Adipocyte (in vitro differentiated cells): ENCODE measurements around the gene TPX2.

ENCODE experiments used
- DNase-seq: peaks from one replicate; pipeline ENCODE4 v3.0.0-alpha.2; 2015; ENCODE audit warnings: low read depth
- H3K27me3 ChIP-seq: replicated peaks from 2 replicates; pipeline ENCODE4 v1.7.0; 2013; ENCODE audit warnings: mild to moderate bottlenecking, low read length, moderate library complexity; ENCODE audit not compliant: control insufficient read depth, insufficient read depth
- H3K36me3 ChIP-seq: 2 replicates; pipeline ENCODE4 v1.7.0; 2013; ENCODE audit warnings: low read length, mild to moderate bottlenecking, moderate library complexity; ENCODE audit not compliant: control insufficient read depth, insufficient read depth, severe bottlenecking
- H3K4me1 ChIP-seq: 2 replicates; pipeline ENCODE4 v1.7.0; 2013; ENCODE audit warnings: mild to moderate bottlenecking, low read length, moderate library complexity; ENCODE audit not compliant: control insufficient read depth, insufficient read depth
- H3K4me3 ChIP-seq: 2 replicates; pipeline ENCODE4 v1.7.0; 2013; ENCODE audit warnings: mild to moderate bottlenecking, low read length, moderate library complexity
- H3K9ac ChIP-seq: 2 replicates; pipeline ENCODE4 v1.7.0; 2013; ENCODE audit warnings: mild to moderate bottlenecking, low read length, moderate library complexity
- H3K9me3 ChIP-seq: 2 replicates; pipeline ENCODE4 v1.7.0; 2013; ENCODE audit warnings: mild to moderate bottlenecking, low read length, moderate library complexity; ENCODE audit not compliant: control insufficient read depth

TPX2 gene

GRCh38 chr20:31758521-31758920, 19.4 kb downstream of the TPX2 start:
- Histone ChIP-seq H3K9me3 (no peaks in the 10 kb centered on the region), H3K4me1 (no peaks in the 10 kb centered on the region), H3K27me3 (no peaks in the 10 kb centered on the region), H3K9ac (no peak overlapping the region), H3K36me3 (no peaks in the 10 kb centered on the region), H3K4me3 (no peak overlapping the region)
- DNase-seq: no peak

DNA sequence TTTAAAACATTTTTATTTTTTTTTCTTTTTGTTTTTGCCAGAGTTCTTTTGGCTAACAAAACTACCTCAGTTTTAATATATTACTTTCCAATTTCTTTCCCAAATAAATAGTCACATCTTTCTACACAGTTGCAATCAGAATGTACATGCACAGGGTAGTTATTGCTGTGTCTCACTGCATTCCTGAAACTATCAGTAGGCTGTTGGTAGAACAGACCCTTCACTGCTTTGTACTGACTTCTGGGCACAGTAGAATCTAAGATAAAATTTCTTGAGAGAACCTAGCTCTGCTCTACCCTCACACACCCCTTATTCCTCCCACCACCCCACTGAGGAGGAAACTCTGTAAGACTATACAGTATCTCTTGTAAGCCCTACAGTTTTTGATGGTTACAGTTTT, 19.9 kb downstream of the TPX2 start:
- Histone ChIP-seq H3K9me3 (no peaks in the 10 kb centered on the region), H3K36me3 (no peaks in the 10 kb centered on the region), H3K9ac (no peak overlapping the region), H3K27me3 (no peaks in the 10 kb centered on the region), H3K4me3 (no peak overlapping the region), H3K4me1 (peaks cover under 1% of the 10 kb centered on the region)
- no peak for DNase-seq

- no peak overlapping the region for H3K9ac ChIP-seq
- no peaks in the 10 kb centered on the region for H3K9me3 ChIP-seq
- no peaks in the 10 kb centered on the region for H3K36me3 ChIP-seq
- no peak overlapping the region for H3K4me3 ChIP-seq
- H3K4me1 ChIP-seq: peaks cover 7% of the 10 kb centered on the region
- DNase-seq: no peak
- no peaks in the 10 kb centered on the region for H3K27me3 ChIP-seq
Measured at GRCh38 chr20:31759836-31760518, 20.9 kb downstream of the TPX2 start.

DNA sequence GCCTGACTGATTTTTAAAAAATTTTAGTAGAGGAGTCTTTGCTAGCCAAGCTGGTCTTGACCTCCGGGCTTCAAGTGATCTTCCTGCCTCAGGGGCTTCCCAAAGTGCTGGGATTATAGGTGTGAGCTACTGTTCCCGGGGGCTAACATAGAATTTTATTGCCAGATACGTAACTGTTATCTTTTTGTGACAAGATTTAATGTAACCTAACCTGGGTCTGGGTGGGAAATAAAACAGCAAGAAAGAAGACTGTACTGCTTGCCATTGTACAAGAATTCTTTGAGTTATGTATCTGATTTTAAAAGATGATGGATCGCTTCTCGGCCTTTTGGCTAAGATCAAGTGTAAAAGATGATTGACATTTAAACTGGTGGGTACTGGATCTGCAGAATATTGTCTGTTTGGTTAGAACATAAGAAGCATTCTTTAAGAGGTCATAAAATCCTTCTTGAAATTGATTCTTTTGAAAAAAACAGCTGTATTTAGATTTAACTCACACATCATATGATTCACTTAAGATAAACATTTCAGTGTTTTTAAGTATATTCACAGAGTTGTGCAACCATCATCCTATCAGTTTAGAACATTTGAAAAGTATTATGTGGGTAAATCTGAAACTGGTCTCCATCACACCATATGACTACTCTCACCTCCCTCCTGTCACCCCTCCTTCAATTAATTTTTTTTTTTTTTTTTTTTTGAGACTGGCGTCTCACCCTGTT, 21.6 kb downstream of the TPX2 start:
- peak; percentile 81 for DNase-seq
- Histone ChIP-seq H3K4me1 (peaks cover 7% of the 10 kb centered on the region), H3K9ac (no peak overlapping the region), H3K27me3 (no peaks in the 10 kb centered on the region), H3K36me3 (no peaks in the 10 kb centered on the region), H3K9me3 (no peaks in the 10 kb centered on the region), H3K4me3 (no peak overlapping the region)

DNA sequence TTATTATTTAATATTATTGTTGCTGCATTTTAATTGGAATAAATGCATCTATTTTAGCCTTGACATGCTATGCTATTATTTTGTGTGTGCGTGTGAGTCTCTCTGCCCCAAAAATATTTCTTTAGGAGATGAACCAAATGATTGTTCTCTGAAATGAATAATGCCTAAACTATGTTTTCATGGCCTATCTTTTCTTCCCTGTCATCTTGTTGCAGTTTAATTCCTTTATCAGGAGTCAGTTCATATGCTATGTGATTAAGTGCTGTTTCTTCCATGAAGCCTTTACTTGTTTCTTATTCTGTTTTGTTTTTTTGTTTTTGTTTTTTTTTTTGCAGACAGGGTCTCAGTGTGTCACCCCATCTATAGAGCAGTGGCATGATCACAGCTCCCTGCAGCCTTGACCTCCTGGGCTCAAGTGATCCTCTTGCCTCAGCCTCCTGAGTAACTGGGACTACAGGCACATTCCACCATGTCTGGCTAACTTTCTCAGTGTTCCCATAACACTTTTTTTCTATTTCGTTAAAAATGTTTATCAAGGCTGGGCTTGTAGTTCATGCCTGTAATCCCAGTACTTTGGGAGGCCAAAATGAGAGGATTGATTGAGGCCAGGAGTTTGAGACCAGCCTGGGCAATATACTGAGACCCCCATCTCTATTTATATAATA, 25.7 kb downstream of the TPX2 start:
- Histone ChIP-seq H3K9me3 (peaks cover 3% of the 10 kb centered on the region), H3K9ac (no peak overlapping the region), H3K4me1 (peaks cover 7% of the 10 kb centered on the region), H3K4me3 (no peak overlapping the region), H3K27me3 (no peaks in the 10 kb centered on the region), H3K36me3 (no peaks in the 10 kb centered on the region)
- DNase-seq: peak; percentile 49

DNA sequence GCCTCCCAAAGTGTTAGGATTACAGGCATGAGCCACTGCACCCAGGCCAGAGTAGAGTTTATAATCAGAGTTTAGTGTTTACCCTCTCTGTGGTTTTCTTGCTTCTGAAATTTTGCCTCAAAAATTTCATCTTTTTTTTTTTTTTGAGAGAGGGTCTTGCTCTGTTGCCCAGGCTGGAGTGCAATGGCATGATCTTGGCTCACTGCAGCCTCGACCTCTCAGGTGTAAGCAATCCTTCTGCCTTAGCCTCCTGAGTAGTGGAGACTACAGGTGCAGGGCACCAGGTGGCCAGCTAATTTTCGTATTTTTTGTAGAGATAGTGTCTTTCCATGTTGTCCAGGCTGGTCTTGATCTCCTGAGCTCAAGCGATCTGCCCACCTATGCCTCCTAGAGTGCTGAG, 28.7 kb downstream of the TPX2 start:
- Histone ChIP-seq H3K9me3 (peaks cover 3% of the 10 kb centered on the region), H3K36me3 (no peaks in the 10 kb centered on the region), H3K4me1 (peaks cover 7% of the 10 kb centered on the region), H3K4me3 (no peak overlapping the region), H3K27me3 (no peaks in the 10 kb centered on the region), H3K9ac (no peak overlapping the region)
- no peak for DNase-seq

- Histone ChIP-seq H3K9me3 (peaks cover 3% of the 10 kb centered on the region), H3K9ac (no peak overlapping the region), H3K27me3 (no peaks in the 10 kb centered on the region), H3K36me3 (no peaks in the 10 kb centered on the region), H3K4me1 (peaks cover 2% of the 10 kb centered on the region), H3K4me3 (no peak overlapping the region)
- no peak for DNase-seq
Measured at GRCh38 chr20:31769681-31770080, 30.6 kb downstream of the TPX2 start.

- peaks cover 3% of the 10 kb centered on the region for H3K9me3 ChIP-seq
- no peaks in the 10 kb centered on the region for H3K27me3 ChIP-seq
- DNase-seq: no peak
- H3K4me3 ChIP-seq: no peak overlapping the region
- H3K4me1 ChIP-seq: no peaks in the 10 kb centered on the region
- no peak overlapping the region for H3K9ac ChIP-seq
- H3K36me3 ChIP-seq: no peaks in the 10 kb centered on the region
Measured at GRCh38 chr20:31770243-31770642, 31.2 kb downstream of the TPX2 start.

DNA sequence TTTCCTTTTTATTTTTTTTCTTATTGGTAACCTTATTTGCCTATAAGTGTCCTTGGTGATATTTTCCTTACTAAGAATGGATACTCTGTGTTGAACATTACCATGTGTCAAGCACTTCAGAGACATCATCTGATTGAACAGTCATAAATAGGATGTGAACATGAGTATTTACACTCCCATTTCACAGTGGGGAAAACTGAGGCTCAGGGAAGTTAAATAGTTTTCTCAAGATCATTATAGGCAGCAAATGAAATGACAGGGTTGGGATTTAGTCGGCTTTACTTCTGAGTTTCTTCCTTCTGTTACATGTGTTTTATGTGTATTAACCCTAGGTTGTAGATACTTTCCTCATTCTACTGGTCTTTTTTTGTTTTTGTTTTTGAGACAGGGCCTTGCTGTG, 35.3 kb downstream of the TPX2 start:
- H3K27me3 ChIP-seq: no peaks in the 10 kb centered on the region
- H3K36me3 ChIP-seq: no peaks in the 10 kb centered on the region
- no peaks in the 10 kb centered on the region for H3K4me1 ChIP-seq
- no peak overlapping the region for H3K9ac ChIP-seq
- H3K9me3 ChIP-seq: no peaks in the 10 kb centered on the region
- no peak for DNase-seq
- no peak overlapping the region for H3K4me3 ChIP-seq

- Histone ChIP-seq H3K36me3 (peaks cover 12% of the 10 kb centered on the region), H3K9ac (no peak overlapping the region)
Measured at GRCh38 chr20:31780839-31781238, 41.7 kb downstream of the TPX2 start.

GRCh38 chr20:31781945-31782344, 42.9 kb downstream of the TPX2 start:
- DNase-seq: no peak
- H3K4me1 ChIP-seq: no peaks in the 10 kb centered on the region
- no peak overlapping the region for H3K9ac ChIP-seq
- peaks cover 12% of the 10 kb centered on the region for H3K36me3 ChIP-seq
- no peak overlapping the region for H3K4me3 ChIP-seq
- no peaks in the 10 kb centered on the region for H3K27me3 ChIP-seq
- H3K9me3 ChIP-seq: no peaks in the 10 kb centered on the region

More at GRCh38 chr20:31780839-31781238, 41.7 kb downstream of the TPX2 start:
- H3K4me3 ChIP-seq: no peak overlapping the region
- no peaks in the 10 kb centered on the region for H3K9me3 ChIP-seq
- no peak for DNase-seq
- H3K4me1 ChIP-seq: no peaks in the 10 kb centered on the region
- H3K27me3 ChIP-seq: no peaks in the 10 kb centered on the region
